ES-I3 (cell line): ENCODE measurements around the gene DCUN1D4.

ENCODE experiments used
- H3K36me3 ChIP-seq: 2 replicates; pipeline ENCODE4 v1.6.1; 2013; ENCODE audit warnings: mild to moderate bottlenecking, low read length, control low read depth, moderate library complexity; ENCODE audit not compliant: insufficient read depth
- H3K4me1 ChIP-seq: 2 replicates; pipeline ENCODE4 v1.6.1; 2013; ENCODE audit warnings: mild to moderate bottlenecking, control low read depth, low read length; ENCODE audit not compliant: insufficient read depth
- H3K9ac ChIP-seq: 2 replicates; pipeline ENCODE4 v1.6.1; 2013; ENCODE audit warnings: low read depth, mild to moderate bottlenecking, low read length, moderate library complexity
- H3K9me3 ChIP-seq: 2 replicates; pipeline ENCODE4 v1.6.1; 2013; ENCODE audit warnings: mild to moderate bottlenecking, low read length, moderate library complexity; ENCODE audit not compliant: control insufficient read depth, insufficient read depth

DCUN1D4 gene

GRCh38 chr4:51842554-51843308 is at the start of gene DCUN1D4:
Gene DCUN1D4 (plus strand): TSS chr4:51843153. CDS start chr4:51843243, 90 bp downstream.
- H3K4me1 ChIP-seq, result no peaks in the 10 kb centered on the region

GRCh38 chr4:51820443-51821234 is 22.3 kb upstream of the DCUN1D4 start:
- Histone ChIP-seq H3K9ac (no peak overlapping the region), H3K9me3 (no peaks in the 10 kb centered on the region), H3K36me3 (no peaks in the 10 kb centered on the region), H3K4me1 (no peaks in the 10 kb centered on the region)

More at GRCh38 chr4:51842554-51843308, at the start of gene DCUN1D4:
- Histone ChIP-seq H3K9me3 (no peaks in the 10 kb centered on the region), H3K36me3 (no peaks in the 10 kb centered on the region), H3K9ac (peak within 1 kb of the TSS; percentile 86)

DNA sequence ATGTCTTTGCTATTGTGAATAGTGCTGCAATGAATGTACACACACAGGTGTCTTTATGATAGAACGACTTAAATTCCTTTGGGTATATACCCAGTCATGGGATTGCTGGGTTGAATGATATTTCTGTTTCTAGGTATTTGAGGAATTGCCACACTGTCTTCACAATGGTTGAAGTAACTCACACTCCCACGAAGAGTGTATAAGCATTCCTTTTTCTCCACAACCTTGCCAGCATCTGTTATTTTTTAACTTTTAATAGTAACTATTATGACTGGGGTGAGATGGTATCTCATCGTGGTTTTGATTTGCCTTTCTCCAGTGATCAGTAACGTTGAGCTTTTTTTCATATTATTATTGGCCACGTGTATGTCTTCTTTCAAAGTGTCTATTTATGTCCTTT is 17.6 kb upstream of the DCUN1D4 start:
- Histone ChIP-seq H3K9ac (no peak overlapping the region), H3K9me3 (no peaks in the 10 kb centered on the region), H3K4me1 (no peaks in the 10 kb centered on the region), H3K36me3 (no peaks in the 10 kb centered on the region)

DNA sequence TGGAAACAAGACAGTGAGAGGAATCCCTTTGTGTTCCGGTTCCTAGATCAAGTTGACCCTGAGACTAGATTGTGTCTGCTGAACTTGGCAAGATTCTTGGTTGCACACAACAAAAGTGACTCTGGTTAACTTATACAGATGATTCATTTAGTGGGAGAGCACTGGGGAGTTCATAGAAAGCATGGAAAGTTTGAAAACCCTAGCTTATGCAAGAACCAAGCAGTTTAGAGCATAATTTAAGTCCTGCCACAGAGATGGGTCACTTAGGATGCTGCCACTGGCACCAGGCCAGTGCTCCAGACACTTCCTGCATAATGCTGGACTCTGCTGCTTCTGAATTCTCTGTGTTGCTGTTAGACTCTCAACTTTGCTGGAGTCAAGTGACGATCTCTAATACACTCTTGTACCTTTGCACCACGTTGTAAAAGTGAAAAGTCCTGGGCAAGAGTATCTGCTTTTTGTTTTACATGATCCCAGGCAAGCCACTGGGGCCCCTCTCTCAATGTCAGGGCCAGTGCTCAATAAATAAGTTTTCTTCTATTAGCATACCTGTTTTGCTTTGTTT is 12.7 kb upstream of the DCUN1D4 start:
- no peaks in the 10 kb centered on the region for H3K9me3 ChIP-seq
- no peaks in the 10 kb centered on the region for H3K4me1 ChIP-seq

GRCh38 chr4:51831133-51831532 is 11.8 kb upstream of the DCUN1D4 start:
- no peaks in the 10 kb centered on the region for H3K36me3 ChIP-seq
- no peaks in the 10 kb centered on the region for H3K4me1 ChIP-seq
- H3K9ac ChIP-seq, result no peak overlapping the region
- no peaks in the 10 kb centered on the region for H3K9me3 ChIP-seq

More for the DNA sequence above, 12.7 kb upstream of the DCUN1D4 start:
- H3K9ac ChIP-seq, result no peak overlapping the region
- H3K36me3 ChIP-seq, result no peaks in the 10 kb centered on the region

DNA sequence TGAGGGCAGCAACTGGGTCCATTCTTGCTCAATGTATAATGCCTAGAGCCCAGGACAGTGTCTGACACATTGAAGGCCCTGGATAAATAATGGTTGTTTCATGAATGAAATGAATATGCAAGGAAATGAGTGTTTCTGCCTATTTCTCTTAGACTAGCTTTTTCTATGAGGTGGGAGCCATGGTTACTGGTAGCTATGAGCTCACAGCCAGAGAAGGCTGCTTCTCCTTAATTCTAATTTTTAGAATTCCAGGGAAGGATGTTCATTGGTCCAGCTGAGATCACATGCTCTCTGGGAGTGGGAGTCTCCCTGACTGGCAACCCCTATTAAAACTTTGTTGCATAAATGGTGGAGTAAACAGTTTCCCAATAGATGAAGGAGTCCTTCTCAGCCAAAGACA is 9.7 kb upstream of the DCUN1D4 start:
- H3K9me3 ChIP-seq, result no peaks in the 10 kb centered on the region
- no peaks in the 10 kb centered on the region for H3K36me3 ChIP-seq
- peaks cover 8% of the 10 kb centered on the region; the same call in 1 of the 2 replicates for H3K4me1 ChIP-seq
- no peak overlapping the region for H3K9ac ChIP-seq

- H3K9me3 ChIP-seq, result no peaks in the 10 kb centered on the region
- no peaks in the 10 kb centered on the region for H3K36me3 ChIP-seq
- H3K9ac ChIP-seq, result no peak overlapping the region
- H3K4me1 ChIP-seq, result peaks cover 8% of the 10 kb centered on the region; the same call in 1 of the 2 replicates
These were observed 7.9 kb upstream of the DCUN1D4 start for GRCh38 chr4:51835079-51835478.

GRCh38 chr4:51835855-51836254 is 7.1 kb upstream of the DCUN1D4 start:
- Histone ChIP-seq H3K9ac (no peak overlapping the region), H3K4me1 (peaks cover 8% of the 10 kb centered on the region; the same call in 1 of the 2 replicates), H3K9me3 (no peaks in the 10 kb centered on the region), H3K36me3 (no peaks in the 10 kb centered on the region)

DNA sequence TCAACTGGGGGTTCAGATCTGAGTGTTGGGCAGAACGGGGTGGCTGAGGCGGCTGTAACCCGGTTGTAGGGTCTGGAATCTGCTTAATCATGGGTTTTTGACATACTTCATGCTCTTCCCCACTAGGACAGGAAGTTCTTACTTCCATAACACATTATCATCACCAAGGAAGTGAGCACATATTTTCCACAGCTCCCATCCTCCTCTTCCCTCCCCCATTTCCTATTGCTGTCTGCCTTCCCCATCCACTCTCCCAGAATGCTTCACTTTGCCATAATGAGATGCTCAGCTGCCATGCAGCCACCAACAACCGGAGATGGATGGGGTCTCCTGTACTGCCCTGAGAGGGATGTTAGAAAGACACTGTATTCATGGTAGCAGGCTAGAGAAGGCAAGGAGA is 6.4 kb upstream of the DCUN1D4 start:
- H3K9ac ChIP-seq, result no peak overlapping the region
- peaks cover 8% of the 10 kb centered on the region; the same call in 1 of the 2 replicates for H3K4me1 ChIP-seq
- H3K36me3 ChIP-seq, result no peaks in the 10 kb centered on the region
- no peaks in the 10 kb centered on the region for H3K9me3 ChIP-seq

DNA sequence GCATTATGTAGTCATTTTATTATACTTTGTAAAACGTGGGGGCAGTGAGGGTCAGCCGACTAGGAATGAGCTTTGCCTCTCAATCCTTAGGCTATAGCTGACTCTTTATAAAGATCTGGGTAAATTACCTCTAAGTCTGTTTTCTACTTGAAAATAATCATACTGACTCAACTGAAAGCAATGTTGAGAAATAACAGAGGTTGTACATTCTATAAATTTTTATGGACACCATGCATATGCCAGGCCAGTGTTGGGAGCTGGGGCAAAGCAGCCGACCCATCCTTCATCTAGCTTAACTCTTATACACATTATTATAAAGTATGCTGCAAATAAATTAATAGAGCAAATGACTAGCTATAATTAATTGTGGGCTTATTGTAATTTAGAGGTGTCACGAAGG is 2.2 kb upstream of the DCUN1D4 start:
- Histone ChIP-seq H3K9me3 (no peaks in the 10 kb centered on the region), H3K36me3 (no peaks in the 10 kb centered on the region), H3K4me1 (peaks cover 8% of the 10 kb centered on the region; the same call in 1 of the 2 replicates), H3K9ac (no peak overlapping the region)

DNA sequence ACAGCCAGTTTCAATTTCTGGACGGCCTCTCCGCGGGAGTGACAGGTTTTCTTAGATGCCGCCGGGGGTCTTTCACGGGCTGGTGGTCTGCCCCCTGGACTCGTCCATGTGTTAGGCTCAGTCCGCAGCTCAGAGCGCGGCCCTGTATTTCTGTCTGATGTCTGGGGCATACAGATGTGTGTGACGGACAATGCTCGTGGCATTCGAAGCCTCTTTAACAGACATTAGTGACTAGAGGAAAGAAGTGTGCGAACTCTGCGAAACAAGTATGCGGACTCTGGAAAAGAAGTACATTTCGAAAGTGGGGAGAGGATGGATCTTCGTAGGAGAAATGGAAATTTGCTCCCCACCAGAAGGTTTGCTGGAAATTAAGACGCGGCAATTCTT is 793 bp upstream of the DCUN1D4 start:
- Histone ChIP-seq H3K9me3 (no peaks in the 10 kb centered on the region), H3K4me1 (no peaks in the 10 kb centered on the region), H3K9ac (peak overlapping the region; percentile 86), H3K36me3 (no peaks in the 10 kb centered on the region)

- Histone ChIP-seq H3K9me3 (no peaks in the 10 kb centered on the region), H3K9ac (peak overlapping the region; percentile 86), H3K36me3 (no peaks in the 10 kb centered on the region), H3K4me1 (no peaks in the 10 kb centered on the region)
These were observed 578 bp downstream of the DCUN1D4 start for GRCh38 chr4:51843309-51844152.

DNA sequence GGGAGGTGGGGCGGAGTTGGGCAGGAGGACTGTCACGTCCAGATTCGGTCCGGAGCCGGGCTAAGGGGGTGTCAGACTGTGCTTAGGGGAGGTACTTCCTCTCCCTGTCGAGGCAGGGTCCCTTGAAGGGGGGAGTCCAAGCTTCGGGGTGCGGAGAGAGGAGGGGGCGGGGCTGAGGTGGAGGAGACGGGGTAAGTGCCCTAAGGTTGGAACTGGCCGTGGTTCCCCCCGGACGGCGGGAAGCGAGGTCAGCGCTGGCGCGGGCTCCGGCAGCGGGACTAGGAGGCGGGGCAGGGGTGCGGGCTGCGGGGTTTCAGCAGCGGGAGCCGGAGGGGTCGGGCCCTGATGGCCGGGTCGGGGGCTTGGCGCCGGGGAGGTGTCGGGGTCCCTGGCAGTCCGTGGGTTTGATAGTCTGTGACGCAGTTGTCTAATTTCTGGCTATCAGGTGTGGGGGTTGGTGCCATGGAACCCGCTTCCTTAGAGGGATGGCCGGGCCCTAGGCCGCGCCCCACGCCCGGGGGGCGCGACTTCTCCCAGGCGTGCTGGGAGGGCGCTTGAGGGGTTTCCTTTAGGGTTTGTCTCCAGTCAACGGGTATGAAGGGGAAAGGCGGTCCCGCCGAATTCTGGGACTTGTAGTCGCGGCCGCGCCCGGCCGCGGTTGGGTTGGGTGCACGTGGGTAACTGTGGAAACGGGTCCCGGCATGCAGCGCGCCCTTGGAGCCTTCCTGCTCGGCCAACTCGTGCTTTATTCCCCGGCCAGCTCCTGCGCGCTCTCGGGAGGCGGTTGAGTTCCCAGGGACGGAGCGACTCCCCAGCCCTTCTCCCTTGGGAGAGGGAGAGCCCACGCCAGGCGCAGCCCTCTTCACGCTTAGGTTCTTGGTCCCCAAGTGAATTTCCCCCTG is 1.5 kb downstream of the DCUN1D4 start:
- peak overlapping the region; percentile 65 for H3K9ac ChIP-seq
- no peaks in the 10 kb centered on the region for H3K9me3 ChIP-seq
- H3K4me1 ChIP-seq, result no peaks in the 10 kb centered on the region
- no peaks in the 10 kb centered on the region for H3K36me3 ChIP-seq
